HEK293T (cell line): ENCODE data around the gene DMD.

Source experiments
- ARNT ChIP-seq: fragments of 450-650 bp; IDR thresholded peaks from 2 replicates; pipeline ENCODE4 v1.6.1; 2017; ENCODE audit warnings: mild to moderate bottlenecking
- ELF4 ChIP-seq: fragments of 450-650 bp; IDR thresholded peaks from 2 replicates; pipeline ENCODE4 v1.6.1; 2017; ENCODE audit warnings: antibody characterized with exemption
- FOXM1 ChIP-seq: fragments of 450-650 bp; IDR thresholded peaks from 2 replicates; pipeline ENCODE4 v1.6.1; 2017; ENCODE audit warnings: mild to moderate bottlenecking, borderline replicate concordance
- SP1 ChIP-seq: fragments of 450-650 bp; IDR thresholded peaks from 2 replicates; pipeline ENCODE4 v1.6.1; 2017
- TF ChIP-seq, protein P1 (sequence below): fragments of 450-650 bp; IDR thresholded peaks from 2 replicates; pipeline ENCODE4 v1.6.1; 2016

DNA sequence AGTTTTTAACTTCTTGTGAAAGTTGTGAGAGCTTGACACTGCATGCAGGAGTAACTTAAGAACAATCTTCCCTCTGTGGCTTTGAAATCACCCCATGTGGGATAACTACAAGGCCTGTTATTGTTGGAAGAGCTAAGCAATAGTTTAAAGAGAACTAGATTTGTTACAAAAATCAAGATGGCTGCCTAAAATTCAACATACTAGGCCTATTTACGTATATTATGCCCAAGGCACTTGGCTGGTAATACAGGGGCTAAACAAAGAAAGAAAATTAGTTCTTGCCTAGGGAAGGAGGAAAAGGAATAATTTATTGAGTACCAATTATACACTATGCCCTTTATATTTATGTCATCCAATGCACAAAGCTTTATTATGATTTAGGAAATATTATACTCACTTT lies 36.1 kb downstream of the DMD start:
- no peak for TF ChIP-seq SP1
- TF ChIP-seq ELF4: no peak
- no peak for TF ChIP-seq FOXM1
- no peak for TF ChIP-seq ARNT
- TF ChIP-seq, protein P1, sequence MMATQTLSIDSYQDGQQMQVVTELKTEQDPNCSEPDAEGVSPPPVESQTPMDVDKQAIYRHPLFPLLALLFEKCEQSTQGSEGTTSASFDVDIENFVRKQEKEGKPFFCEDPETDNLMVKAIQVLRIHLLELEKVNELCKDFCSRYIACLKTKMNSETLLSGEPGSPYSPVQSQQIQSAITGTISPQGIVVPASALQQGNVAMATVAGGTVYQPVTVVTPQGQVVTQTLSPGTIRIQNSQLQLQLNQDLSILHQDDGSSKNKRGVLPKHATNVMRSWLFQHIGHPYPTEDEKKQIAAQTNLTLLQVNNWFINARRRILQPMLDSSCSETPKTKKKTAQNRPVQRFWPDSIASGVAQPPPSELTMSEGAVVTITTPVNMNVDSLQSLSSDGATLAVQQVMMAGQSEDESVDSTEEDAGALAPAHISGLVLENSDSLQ: no peak
